T47D (cell line): Measurements from ENCODE around the gene CACTIN.
A peak's percentile ranks its signal among the peaks of the same experiment; 100 is the strongest.

Experiments used
- DNase-seq, 2 experiments: peaks; one replicate each; pipeline versions ENCODE4 v3.0.0 to v3.0.0-alpha.2; 2011 to 2012; ENCODE audit warnings: low read depth in 1 of 2, low spot score in 1 of 2
- JUND ChIP-seq: IDR thresholded peaks from 2 replicates; pipeline ENCODE4 v1.6.1; 2012; ENCODE audit warnings: low read depth
- in situ Hi-C: cut with HindIII; loops from 2 replicates; pipeline ENCODE4 v1.10.0; 2016; ENCODE audit warnings: low sequenced_read_pairs, low pct_unique_long_range_greater_than_20kb

The CACTIN gene

GRCh38 chr19:3623716-3624115 lies 2.9 kb downstream of the CACTIN start:
- in situ Hi-C loops = no loop called here
- no peak for TF ChIP-seq JUND
- no peak for DNase-seq

GRCh38 chr19:3622224-3622623 lies 4.4 kb downstream of the CACTIN start:
- DNase-seq = no peak
- no peak for TF ChIP-seq JUND
- in situ Hi-C loops = no loop called here

- no peak for TF ChIP-seq JUND
- in situ Hi-C loops = no loop called here
- no peak for DNase-seq
These were observed 4.9 kb downstream of the CACTIN start for GRCh38 chr19:3621689-3622088.

- TF ChIP-seq JUND = no peak
- in situ Hi-C loops = no loop called here
- no peak for DNase-seq
These were observed 5.6 kb downstream of the CACTIN start for GRCh38 chr19:3620817-3621547.

GRCh38 chr19:3620145-3620816 lies 6.3 kb downstream of the CACTIN start:
- DNase-seq = no peak

GRCh38 chr19:3619631-3620012 lies 7.0 kb downstream of the CACTIN start:
- in situ Hi-C loops = no loop called here
- no peak for DNase-seq
- no peak for TF ChIP-seq JUND

More at GRCh38 chr19:3620145-3620816, 6.3 kb downstream of the CACTIN start:
- in situ Hi-C loops = no loop called here
- TF ChIP-seq JUND = no peak

- TF ChIP-seq JUND = no peak
- DNase-seq = no peak
- in situ Hi-C loops = no loop called here
These were observed 7.6 kb downstream of the CACTIN start for GRCh38 chr19:3618811-3619630.

GRCh38 chr19:3618144-3618810 lies 8.3 kb downstream of the CACTIN start:
- TF ChIP-seq JUND = no peak
- in situ Hi-C loops = no loop called here
- peak; percentile 33 to 55 for DNase-seq

GRCh38 chr19:3617463-3617862 lies 9.1 kb downstream of the CACTIN start:
- no peak for DNase-seq
- no peak for TF ChIP-seq JUND
- in situ Hi-C loops = no loop called here

- in situ Hi-C loops = no loop called here
- no peak for DNase-seq
- TF ChIP-seq JUND = no peak
These were observed 11.0 kb downstream of the CACTIN start for GRCh38 chr19:3615524-3616135.

GRCh38 chr19:3614858-3615505 lies 11.6 kb downstream of the CACTIN start:
- no peak for TF ChIP-seq JUND
- in situ Hi-C loops = no loop called here
- DNase-seq = no peak
